HG03439 (cell line): ENCODE data around the gene HDDC2.

Experiments used
- ATAC-seq: cut with Tn5 transposase; IDR thresholded peaks from one replicate; pipeline ENCODE4 v1.9.1; 2021; ENCODE audit warnings: mild to moderate bottlenecking, moderate library complexity; ENCODE audit not compliant: unreplicated experiment

The HDDC2 gene, protein sequence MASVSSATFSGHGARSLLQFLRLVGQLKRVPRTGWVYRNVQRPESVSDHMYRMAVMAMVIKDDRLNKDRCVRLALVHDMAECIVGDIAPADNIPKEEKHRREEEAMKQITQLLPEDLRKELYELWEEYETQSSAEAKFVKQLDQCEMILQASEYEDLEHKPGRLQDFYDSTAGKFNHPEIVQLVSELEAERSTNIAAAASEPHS

DNA sequence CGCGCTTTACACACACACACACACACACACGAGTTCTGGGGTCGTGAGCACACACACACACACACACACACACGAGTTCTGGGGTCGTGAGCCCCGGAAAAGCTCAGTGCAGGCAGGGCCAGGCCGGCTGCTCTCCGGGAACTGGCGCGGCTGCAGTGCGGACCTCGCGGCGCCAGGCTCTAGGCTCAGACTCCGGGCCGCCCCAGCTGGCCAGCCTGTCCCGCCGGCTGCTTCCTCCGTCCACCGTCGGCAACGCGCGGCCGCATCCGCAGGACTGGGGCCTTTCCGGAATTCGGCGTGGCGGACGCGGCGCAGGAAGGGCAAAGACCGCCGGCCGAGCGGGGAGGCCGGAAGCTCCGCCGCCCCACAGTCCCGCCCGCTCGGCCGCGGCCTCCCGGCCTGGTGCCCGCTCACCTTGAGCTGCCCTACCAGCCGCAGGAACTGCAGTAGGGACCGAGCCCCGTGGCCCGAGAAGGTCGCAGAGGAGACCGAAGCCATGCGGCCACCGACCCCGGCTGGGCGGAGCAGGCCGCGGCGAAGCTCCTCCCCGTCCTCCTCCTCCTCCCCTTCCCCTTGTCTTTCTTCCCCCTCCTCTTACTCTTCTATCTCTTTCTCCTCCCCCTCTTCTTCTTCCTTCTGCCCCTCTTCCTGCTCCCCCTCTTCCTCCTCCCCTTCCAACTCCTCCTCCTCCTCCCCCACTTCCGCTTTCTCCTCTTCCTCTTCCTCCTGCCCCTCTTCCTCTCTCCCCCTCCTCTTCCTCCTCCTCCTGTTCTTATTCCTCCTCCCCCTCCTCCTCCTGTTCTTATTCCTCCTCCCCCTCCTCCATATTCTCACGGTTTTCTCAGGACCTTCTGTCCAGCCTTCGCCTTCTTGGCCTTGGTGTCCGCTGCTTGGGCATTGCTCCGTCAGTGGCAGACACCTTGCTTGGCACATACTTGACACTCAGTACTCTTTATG, at the start of gene HDDC2:
Gene HDDC2, minus strand, starts transcription at position 533 of the 957 bp plus-strand sequence. Its CDS starts 35 bp downstream, at position 498.
- ATAC-seq: peak; percentile 86

DNA sequence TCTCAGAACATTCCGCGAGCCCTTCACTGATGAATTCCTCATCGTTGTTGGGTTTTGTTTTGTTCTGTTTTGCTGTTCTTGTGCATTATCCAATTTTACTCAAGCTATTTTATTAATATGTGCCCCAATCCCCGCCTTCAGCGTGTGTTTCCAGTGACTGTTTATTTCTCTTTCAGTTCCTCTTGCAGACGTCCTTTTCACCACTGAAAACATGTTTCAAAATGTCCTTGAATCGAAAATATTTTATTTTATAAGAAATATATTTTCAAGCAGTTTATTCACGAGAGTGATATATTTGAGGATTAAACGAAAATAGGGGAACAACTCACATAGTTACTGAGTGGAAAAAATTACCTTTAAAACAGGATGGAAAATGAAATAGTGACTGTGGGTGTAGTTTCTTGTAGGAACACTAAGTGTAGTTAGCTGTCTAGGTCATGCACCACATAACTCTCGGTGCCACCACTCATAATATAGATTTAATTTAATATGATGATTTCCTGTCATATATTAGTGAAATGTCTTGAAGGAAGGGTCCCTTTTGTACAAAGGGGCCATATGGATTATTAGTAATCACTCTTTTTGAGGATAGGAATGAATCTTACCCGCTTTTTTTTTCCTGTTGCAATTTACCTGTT, 45.3 kb upstream of the HDDC2 start:
- ATAC-seq: peak; percentile 86

DNA sequence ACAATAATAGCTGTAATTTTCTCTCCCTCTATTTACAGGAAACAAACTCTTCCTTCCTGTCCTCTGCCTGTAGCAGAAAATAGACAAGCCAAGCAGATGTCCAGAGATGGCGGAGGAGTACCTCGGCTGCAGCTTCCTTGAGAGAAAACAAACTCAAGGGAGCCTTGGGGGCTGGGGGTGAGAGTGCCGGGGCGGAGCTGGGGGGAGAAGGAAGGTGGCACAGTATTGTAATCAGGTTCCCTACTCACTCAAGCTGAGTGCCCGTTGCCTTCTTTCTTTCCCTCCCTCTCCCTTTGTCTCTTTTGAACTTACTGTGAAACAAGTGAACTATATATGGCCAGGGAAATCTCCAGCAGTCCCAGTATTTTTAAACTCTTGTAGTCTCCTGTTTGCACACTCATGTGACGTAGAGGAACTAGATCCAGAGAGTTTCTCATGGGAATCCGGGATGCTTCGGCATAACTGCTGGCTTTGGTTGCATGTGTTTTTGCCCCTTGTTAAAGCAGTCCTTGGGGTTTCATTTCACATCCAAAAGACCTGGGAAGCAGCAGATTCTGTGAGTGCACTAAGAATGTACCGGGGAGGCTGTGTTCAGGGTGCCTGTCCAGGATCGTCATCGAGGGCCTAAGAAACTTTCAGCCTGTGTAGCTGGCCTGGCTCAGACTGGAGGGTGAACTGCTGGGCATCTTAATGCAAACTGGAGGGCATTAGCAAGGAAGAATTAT, 44.6 kb upstream of the HDDC2 start:
- peak; percentile 43 for ATAC-seq

DNA sequence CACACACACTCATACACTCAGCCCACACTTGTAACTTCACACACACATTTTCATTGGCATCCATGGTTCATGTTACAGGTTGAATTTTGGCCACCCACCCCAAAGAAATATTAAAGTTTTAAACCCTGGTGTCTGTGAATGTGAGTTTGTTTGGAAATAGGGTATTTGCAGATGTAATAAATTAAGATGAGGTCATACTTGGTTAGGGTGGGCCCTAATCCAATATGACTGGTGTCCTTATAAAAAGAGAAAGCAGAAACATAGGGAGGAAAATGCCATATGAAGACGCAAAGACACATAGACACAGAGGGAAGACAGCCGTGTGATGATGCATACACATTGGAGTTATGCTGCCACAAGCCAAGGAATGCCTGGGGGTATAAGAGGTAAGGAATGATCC, 39.7 kb upstream of the HDDC2 start:
- no peak for ATAC-seq

DNA sequence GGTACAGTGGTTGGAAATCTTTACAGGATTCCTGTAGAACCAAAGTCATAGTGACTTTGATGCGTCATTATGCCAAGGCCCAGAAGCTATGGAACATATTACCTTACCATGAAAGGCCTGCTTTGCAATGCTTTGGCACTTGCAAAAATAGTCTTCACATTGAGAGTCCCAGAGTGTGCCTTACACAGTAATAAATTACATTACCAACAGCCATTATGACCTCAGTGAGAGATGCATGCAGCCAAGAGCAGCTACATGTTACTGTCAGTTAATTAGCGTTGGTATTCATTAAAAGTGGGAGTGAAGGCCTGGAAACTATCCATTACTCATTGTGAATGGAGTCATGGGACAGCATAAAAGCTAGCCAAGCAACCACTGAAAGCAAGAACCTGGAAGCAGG, 39.2 kb upstream of the HDDC2 start:
- no peak for ATAC-seq

DNA sequence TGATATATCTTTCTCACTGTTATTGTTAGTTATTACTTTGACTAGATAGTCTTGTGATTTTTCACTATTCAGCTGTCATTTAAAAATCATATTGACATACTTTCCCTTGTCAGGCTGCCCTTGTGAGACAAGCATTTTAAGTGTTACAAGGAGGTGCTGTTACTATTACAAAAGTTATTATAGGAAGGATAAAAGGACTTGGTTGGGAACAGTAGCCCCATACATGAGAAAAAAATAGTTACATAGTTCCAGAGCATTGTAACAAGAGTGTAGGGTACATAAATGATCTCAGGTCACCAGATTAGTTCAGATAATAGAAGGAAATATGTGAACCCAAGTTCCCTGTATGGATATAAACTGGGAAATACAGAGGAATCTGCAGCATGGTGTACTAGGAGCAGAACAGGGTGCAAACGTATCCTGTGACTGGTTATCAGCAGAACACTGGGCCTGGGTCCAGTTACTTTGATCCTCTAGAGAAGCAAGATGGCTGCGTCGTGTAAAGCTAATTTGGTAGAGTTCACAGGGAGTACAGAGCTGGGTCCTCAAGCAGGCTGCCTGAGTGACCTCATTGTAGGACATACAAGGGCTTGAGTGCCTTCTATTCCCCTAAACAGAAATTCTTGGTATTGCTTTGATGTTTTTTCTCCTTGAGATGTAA, 38.5 kb upstream of the HDDC2 start:
- ATAC-seq: no peak

DNA sequence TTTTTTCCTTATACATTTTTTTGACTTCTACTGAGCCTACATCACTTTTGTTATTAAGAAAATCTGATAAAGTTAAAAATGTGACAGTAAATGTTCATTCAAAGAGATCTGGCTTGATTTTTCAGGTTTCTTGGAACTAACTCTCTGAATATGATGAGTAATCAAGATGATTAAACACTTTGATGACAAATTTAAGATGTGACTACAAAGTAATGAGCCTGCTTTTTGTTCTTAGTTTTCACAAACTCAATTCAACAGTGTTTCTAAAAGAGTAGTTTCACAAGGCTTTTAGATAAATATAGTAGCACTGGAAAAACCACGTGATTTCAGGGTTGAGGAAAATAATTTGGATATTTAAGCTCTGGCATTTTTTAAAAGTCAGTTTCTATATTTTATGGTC, 37.9 kb upstream of the HDDC2 start:
- no peak for ATAC-seq

DNA sequence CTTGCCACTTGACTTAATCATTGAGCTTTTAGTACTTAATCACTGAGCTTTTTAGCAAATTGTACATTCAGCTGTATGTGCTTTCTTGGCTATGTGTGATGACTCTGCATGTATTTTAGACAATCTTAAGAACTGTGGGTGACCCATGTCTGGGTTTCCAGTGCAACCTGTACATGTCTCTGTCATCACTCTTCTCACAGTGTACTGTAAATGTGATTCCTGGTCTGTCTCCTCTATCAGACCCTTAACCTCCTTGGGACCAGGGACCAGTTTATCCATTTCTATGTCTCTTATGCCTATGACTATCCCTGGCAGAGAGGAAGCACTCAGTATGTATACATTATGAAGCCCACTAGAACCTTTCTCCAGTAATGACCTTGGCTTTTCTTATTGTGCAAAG, 36.6 kb upstream of the HDDC2 start:
- ATAC-seq: no peak

DNA sequence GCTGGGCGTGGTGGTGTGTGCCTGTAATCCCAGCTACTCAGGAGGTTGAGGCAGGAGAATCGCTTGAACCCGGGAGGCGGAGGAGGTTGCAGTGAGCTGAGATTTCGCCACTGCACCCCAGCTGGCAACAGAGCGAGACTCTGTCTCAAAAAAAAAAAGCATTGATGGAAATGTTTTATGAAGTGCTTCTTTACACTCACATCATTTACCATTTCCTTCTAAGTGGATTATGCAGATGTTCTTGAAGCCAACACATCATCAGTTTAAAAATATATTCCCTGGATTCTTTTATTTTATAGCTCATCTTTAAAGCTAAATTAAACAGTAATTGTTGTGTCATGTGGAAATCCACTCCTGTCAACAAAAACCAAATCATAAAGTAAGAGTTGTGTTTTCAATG, 35.9 kb upstream of the HDDC2 start:
- no peak for ATAC-seq

DNA sequence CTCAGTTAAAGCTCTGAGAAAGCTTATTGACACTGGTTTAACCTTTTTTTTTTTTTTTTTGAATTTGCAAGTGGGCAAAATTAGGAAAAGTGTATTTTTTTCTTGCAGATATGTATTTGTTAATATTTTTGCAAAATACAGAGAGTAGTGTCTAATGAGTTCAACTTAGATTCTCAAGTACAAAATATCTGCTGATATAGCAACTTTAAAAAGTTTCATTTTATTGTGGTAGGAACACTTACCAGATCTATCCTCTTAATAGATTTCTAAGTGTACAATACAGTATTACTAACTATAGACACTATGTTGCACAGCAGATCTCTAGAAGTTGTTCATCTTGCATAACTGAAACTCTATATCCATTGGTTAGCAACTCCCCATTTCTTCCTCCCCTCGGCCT, 30.9 kb upstream of the HDDC2 start:
- no peak for ATAC-seq

DNA sequence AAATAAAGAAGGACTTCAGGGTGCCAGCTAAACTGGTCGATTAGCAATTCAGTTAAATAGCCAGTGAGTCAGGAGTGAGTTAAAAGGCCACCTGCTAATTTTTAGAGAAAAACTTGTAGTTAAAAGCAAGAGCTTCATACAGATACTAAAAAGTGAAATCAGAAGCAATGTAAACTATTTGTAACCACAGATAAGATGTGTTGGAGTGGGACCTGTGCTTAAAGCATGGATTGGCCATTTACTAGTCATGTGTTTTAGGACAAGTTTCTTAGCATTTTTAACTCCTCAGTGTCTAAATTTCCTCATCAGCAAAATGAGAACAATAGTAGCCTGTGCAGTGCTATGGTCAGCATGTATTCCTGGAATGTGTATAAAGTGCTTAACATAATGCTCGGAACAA, 23.8 kb upstream of the HDDC2 start:
- ATAC-seq: no peak

DNA sequence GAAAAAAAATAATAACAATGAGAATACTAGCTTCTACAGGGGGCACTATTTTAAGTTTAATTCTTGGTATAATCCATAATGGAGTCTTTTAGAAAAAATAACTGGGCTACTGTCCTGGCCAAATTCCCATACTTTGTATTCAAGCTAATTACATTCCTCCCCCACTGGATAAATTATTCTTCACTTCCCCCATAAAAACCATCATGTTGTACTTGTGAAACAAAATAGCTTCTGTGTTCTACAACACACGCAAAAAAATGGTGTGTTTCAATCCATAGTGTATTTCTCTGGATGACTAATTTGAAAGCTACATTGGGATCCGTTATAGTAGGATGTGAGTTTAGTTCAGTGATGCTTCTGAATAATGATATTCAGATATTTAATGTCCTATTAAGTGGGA, 21.6 kb upstream of the HDDC2 start:
- ATAC-seq: no peak

DNA sequence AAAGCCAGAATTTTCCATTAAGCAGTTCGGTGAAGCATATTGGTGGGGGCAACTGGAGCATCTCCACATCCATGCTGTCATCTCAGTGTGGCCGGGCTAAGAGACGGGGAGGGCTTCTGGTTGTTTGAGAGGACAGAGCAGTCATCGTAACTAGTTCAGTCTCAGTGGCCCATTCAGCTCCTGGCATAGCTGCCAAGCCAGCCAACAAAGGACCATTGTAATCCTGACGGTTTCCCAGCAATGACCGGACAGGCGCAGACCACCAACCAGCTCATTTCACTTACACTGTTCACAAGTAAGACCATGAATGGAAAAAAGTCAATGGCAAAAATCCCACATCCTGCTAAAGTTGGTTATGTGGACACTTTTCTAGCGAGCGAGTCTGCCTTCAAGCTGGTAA, 14.9 kb upstream of the HDDC2 start:
- ATAC-seq: no peak

DNA sequence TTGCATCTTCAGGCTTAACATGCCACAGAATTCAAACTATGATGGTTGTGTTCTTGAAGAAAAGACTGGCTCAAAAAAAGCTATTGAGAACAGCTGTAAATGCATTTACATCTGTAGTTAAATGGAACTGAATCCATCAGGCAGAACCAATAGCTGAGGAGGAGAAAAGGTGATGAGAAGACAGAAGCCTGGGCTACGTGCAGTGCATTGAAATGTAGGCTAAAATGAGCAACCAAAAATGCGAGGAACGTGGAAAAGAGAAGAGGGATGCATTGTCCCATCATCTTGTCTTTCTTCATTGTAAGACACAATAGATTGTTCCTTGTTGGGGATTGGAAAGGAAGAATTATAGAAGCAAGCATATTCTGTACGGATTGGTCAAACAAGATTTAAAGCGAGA, 13.8 kb upstream of the HDDC2 start:
- no peak for ATAC-seq

DNA sequence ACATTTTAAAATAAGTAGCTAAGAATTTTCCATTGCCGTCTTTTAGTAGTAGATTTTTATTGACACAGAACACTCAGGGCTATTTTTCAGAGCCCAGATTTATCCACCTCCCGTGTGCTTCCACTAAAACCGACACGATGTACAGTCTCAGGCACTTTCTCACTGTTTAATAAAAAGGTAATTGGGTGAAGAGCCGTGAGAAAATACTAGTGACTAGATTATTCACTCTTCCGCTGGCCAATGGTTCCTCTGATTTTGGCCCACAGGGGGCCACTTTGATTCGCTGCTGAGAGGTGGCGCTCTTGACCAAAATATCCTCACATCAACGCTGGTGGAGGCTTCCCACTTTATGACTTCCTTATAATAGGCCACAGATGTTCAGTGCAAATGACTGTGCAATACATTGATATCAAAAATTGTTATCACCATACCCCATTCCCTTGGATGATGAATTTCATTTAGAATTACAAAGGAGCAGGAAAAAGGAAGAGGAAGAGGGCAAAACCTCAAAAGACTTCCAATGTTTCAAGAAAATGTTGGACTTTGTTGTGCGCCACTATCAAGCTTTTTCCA, 12.3 kb upstream of the HDDC2 start:
- ATAC-seq: peak; percentile 85

DNA sequence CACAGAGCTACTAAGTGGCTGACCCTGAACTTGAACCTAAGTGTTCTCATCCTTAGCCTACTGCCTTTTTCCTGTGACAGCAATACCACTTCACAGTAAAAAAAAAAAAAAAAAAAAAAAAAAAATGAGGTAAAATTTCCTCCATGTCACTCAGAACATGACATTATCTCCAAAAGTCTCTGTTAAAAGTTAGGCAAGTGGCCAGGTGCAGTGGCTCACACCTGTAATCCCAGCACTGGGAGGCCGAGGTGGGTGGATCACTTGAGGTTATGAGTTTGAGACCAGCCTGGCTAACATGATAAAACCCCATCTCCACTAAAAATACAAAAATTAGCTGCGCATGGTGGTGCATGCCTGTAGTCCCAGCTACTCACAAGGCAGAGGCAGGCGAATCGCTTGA, 11.2 kb upstream of the HDDC2 start:
- no peak for ATAC-seq

DNA sequence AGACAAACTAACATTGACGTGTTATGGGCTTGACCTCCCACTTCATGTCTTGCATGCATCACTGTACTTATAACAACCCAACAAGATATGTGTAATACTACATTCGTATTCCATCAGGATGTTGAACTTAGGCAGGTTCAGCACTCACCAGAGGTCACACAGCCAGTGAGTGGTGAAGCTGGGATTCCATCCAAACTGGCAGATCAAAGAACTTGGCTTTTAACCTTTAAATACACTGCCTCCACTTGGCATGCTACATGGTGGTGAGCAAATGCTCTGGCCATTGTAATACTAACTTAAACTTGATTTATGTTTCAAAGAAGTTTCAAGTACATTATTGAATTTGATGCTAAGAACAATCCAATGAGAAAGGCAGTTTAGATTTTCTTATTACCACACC, 10.7 kb upstream of the HDDC2 start:
- ATAC-seq: no peak

DNA sequence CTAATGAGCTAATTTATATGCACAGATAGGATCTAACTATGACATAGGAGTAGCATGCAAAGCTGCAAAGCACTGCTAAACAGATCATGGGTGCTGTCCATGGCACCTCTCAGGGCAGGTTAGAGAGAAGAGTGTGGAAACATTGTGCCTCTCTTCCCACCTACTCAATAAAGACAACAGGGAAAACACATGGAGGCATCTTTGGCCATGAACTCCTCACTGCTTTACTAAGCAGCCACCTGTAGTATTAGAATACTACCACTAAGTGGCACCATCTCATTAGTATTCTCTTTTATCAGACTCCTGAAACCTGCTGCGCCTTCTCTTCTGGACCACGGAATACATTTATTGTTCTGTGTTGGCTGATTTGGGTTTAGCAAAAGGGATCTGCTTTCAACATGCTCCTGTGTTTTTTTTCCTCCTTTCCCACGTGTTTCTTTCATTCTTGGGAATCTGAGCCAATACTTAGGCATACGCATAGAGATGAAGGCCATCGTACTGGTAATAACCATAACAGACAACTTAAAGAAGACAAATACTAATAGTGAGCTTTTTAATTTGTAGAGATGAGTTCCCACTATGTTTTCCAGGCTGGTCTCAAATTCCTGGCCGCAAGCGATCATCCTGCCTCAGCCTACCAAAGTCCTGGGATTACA, 9.4 kb upstream of the HDDC2 start:
- peak; percentile 79 for ATAC-seq

DNA sequence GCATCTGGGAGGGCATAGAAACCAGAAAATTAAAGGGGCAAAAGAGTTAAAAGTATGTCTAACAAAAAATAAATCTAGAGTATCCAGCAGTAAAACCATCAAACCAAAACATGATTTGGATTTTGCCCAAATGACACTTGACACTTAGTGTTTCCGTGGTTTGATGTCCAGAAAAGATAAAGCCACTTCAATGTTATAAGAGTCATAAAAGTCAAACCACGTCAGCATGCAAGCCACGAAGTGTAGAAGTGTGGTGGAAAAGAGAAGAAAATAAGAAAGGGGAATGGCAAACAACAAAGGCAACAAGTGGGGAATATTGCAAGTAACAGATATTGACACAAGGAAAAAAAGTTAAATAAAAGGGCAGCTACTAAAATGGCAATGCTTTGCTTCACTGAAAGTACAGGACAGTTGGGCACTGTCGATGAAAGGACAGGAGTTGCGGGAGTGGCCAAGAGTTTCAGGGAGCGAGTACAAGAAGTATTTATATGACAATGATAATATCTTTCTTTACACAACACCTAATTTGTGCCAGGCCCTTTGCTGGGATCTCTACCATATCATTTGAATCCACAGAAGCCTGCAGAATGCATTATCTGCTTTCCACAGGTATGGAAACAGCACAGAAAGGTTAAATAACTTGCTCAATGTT, 6.3 kb upstream of the HDDC2 start:
- no peak for ATAC-seq
